ENCODE data around the gene C1QL1. TPM values are rescaled to one million over a fixed set of nuclear protein-coding genes. Genes with fewer than 3 reads are reported as not detected.
A peak's percentile ranks its signal among the peaks of the same experiment; 100 is the strongest.

Gene C1QL1
- total and polyA plus RNA-seq, 2 of the 13 experiments (the other 11 are each of a cell fraction or from before 2014, with no cell fraction given), result 0.11 TPM

DNA sequence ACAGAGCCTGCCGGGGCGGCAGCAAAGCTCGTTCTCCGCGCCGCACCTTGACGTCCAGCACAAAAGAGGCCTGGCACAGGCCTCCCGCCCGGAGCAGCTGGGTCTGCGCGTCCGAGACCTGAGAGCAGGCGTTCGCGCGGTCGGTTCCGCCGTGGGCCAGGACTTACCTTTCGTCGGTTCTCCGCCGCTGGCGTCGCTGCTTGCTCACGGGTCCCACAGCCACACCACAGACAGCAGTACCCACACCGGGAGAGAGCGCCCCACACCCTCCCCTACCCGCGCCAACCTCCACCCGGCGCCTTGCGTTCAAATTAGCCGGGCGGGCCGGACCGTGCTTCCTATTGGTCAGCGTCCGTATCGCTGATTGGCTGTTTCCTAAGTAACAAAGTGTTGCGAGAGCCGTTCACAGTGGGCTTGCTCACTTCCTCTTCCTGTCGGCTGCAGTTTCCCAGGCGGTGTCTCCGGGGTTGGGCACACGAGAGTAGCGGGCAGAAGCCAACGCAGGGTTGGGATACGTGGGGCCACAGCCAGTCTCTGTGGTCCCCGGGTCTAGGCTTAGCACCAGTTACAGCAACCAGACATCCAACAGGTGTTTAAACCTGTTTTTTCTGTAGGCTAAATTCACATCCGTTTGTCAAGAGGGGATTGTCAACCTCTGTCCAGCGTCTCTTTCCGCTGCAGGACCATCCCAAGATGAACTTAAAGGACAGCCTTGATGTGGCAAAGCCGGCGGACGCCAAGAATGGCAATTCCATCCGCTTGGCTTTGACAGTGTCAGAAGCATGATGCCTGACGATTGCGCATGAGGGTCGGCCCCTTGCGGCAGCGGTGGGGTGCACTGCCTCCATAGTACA is 20.4 kb downstream of the C1QL1 start, which contains the start of gene KIF18B (continued):
- TF ChIP-seq, protein P1, sequence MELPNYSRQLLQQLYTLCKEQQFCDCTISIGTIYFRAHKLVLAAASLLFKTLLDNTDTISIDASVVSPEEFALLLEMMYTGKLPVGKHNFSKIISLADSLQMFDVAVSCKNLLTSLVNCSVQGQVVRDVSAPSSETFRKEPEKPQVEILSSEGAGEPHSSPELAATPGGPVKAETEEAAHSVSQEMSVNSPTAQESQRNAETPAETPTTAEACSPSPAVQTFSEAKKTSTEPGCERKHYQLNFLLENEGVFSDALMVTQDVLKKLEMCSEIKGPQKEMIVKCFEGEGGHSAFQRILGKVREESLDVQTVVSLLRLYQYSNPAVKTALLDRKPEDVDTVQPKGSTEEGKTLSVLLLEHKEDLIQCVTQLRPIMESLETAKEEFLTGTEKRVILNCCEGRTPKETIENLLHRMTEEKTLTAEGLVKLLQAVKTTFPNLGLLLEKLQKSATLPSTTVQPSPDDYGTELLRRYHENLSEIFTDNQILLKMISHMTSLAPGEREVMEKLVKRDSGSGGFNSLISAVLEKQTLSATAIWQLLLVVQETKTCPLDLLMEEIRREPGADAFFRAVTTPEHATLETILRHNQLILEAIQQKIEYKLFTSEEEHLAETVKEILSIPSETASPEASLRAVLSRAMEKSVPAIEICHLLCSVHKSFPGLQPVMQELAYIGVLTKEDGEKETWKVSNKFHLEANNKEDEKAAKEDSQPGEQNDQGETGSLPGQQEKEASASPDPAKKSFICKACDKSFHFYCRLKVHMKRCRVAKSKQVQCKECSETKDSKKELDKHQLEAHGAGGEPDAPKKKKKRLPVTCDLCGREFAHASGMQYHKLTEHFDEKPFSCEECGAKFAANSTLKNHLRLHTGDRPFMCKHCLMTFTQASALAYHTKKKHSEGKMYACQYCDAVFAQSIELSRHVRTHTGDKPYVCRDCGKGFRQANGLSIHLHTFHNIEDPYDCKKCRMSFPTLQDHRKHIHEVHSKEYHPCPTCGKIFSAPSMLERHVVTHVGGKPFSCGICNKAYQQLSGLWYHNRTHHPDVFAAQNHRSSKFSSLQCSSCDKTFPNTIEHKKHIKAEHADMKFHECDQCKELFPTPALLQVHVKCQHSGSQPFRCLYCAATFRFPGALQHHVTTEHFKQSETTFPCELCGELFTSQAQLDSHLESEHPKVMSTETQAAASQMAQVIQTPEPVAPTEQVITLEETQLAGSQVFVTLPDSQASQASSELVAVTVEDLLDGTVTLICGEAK (IDR thresholded peaks at IDR 0.05), result peak; percentile 41; the same call in 1 of the 2 replicates
- TF ChIP-seq, protein P1 (CRISPR knock-in tag; IDR thresholded peaks at IDR 0.05), result peak; percentile 13; the same call in 1 of the 2 replicates
- TF ChIP-seq, protein P2, sequence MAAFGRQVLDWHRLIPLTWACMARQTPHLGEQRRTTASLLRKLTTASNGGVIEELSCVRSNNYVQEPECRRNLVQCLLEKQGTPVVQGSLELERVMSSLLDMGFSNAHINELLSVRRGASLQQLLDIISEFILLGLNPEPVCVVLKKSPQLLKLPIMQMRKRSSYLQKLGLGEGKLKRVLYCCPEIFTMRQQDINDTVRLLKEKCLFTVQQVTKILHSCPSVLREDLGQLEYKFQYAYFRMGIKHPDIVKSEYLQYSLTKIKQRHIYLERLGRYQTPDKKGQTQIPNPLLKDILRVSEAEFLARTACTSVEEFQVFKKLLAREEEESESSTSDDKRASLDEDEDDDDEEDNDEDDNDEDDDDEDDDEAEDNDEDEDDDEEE (CRISPR knock-in tag; IDR thresholded peaks at IDR 0.05), result no peak; the same call in 1 of the 2 replicates
- TF ChIP-seq CBX2 (IDR thresholded peaks at IDR 0.05; ENCODE audit: low read depth, low read length), result no peak
- peak; percentile 95 for TF ChIP-seq CBX2 (CRISPR knock-in tag; IDR thresholded peaks at IDR 0.05; ENCODE audit: low read depth)
- TF ChIP-seq, protein P3, sequence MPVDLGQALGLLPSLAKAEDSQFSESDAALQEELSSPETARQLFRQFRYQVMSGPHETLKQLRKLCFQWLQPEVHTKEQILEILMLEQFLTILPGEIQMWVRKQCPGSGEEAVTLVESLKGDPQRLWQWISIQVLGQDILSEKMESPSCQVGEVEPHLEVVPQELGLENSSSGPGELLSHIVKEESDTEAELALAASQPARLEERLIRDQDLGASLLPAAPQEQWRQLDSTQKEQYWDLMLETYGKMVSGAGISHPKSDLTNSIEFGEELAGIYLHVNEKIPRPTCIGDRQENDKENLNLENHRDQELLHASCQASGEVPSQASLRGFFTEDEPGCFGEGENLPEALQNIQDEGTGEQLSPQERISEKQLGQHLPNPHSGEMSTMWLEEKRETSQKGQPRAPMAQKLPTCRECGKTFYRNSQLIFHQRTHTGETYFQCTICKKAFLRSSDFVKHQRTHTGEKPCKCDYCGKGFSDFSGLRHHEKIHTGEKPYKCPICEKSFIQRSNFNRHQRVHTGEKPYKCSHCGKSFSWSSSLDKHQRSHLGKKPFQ (CRISPR knock-in tag; IDR thresholded peaks at IDR 0.05; ENCODE audit: insufficient replicate concordance), result no peak
- TF ChIP-seq, protein P4, sequence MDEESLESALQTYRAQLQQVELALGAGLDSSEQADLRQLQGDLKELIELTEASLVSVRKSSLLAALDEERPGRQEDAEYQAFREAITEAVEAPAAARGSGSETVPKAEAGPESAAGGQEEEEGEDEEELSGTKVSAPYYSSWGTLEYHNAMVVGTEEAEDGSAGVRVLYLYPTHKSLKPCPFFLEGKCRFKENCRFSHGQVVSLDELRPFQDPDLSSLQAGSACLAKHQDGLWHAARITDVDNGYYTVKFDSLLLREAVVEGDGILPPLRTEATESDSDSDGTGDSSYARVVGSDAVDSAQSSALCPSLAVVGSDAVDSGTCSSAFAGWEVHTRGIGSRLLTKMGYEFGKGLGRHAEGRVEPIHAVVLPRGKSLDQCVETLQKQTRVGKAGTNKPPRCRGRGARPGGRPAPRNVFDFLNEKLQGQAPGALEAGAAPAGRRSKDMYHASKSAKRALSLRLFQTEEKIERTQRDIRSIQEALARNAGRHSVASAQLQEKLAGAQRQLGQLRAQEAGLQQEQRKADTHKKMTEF (CRISPR knock-in tag; IDR thresholded peaks at IDR 0.05), result peak; percentile 67; the same call in 1 of the 2 replicates
- TF ChIP-seq DMAP1 (CRISPR knock-in tag; IDR thresholded peaks at IDR 0.05), result peak; percentile 95
- TF ChIP-seq, protein P5, sequence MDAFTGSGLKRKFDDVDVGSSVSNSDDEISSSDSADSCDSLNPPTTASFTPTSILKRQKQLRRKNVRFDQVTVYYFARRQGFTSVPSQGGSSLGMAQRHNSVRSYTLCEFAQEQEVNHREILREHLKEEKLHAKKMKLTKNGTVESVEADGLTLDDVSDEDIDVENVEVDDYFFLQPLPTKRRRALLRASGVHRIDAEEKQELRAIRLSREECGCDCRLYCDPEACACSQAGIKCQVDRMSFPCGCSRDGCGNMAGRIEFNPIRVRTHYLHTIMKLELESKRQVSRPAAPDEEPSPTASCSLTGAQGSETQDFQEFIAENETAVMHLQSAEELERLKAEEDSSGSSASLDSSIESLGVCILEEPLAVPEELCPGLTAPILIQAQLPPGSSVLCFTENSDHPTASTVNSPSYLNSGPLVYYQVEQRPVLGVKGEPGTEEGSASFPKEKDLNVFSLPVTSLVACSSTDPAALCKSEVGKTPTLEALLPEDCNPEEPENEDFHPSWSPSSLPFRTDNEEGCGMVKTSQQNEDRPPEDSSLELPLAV (CRISPR knock-in tag; conservative IDR thresholded peaks at IDR 0.05; ENCODE audit: low read depth), result no peak
- peak; percentile 88 for TF ChIP-seq DR1 (CRISPR knock-in tag; IDR thresholded peaks at IDR 0.05)

Data from HepG2 (cell line).